Measurements from ENCODE around the gene ACOT13.
A peak's percentile ranks its signal among the peaks of the same experiment; 100 is the strongest.
"Not testable (repeated sequence)": the region's sequence is repeated elsewhere in the genome, so short reads cannot be mapped to it uniquely, and the experiment has no call there.

The ACOT13 gene

GRCh38 chr6:24694198-24694597 is 27.3 kb downstream of the ACOT13 start:
- no peak for DNase-seq

- peak; percentile 57 for DNase-seq
Measured at GRCh38 chr6:24695635-24696034, 28.8 kb downstream of the ACOT13 start.

- no peak for DNase-seq
Measured at GRCh38 chr6:24696097-24696496, 29.2 kb downstream of the ACOT13 start.

GRCh38 chr6:24699521-24700359 is 32.9 kb downstream of the ACOT13 start:
- no peak for DNase-seq

GRCh38 chr6:24702720-24703282 is 35.9 kb downstream of the ACOT13 start:
- no peak for DNase-seq

GRCh38 chr6:24704468-24704867 is 37.6 kb downstream of the ACOT13 start:
- no peak for DNase-seq

- no peak for DNase-seq
Measured at GRCh38 chr6:24708612-24709011, 41.7 kb downstream of the ACOT13 start.

- DNase-seq = no peak
Measured at GRCh38 chr6:24709014-24709711, 42.3 kb downstream of the ACOT13 start.

- DNase-seq = no peak
Measured at GRCh38 chr6:24710519-24711303, 43.8 kb downstream of the ACOT13 start.

GRCh38 chr6:24716602-24717148 is 49.8 kb downstream of the ACOT13 start:
- not testable (repeated sequence) for DNase-seq

GRCh38 chr6:24718449-24719124 is 51.7 kb downstream of the ACOT13 start:
- peak; percentile 31 for DNase-seq

- peak; percentile 68 for DNase-seq
Measured at GRCh38 chr6:24719125-24719971, 52.5 kb downstream of the ACOT13 start, which contains the start of gene C6orf62. Gene C6orf62, minus strand, starts transcription at chr6:24719154. Its CDS starts 486 bp downstream, at chr6:24718668.

GRCh38 chr6:24720131-24720603 is 53.3 kb downstream of the ACOT13 start:
- DNase-seq = peak; percentile 87

GRCh38 chr6:24720604-24721460 is 54.0 kb downstream of the ACOT13 start:
- DNase-seq = peak; percentile 100

GRCh38 chr6:24721461-24722215 is 54.8 kb downstream of the ACOT13 start:
- DNase-seq = no peak

- no peak for DNase-seq
Measured at GRCh38 chr6:24723270-24723669, 56.4 kb downstream of the ACOT13 start.

- DNase-seq = not testable (repeated sequence)
Measured at GRCh38 chr6:24730653-24731052, 63.8 kb downstream of the ACOT13 start.

- not testable (repeated sequence) for DNase-seq
Measured at GRCh38 chr6:24731456-24732134, 64.7 kb downstream of the ACOT13 start.

Measured in activated CD4-positive, alpha-beta T cell treated with anti-CD3 and anti-CD28 coated beads, Interleukin-2, Interleukin-6, amounts not matched to agents 100 ng/mL and 50 ng/mL, durations not matched to agents 16 hours and 8 hours (primary cell).